Epithelial cell of proximal tubule (primary cell): ENCODE results near the gene PALM3. TPM values are rescaled to one million over a fixed set of nuclear protein-coding genes. Genes with fewer than 3 reads are reported as not detected.
A peak's percentile ranks its signal among the peaks of the same experiment; 100 is the strongest.

Source experiments
- DNase-seq: peaks from one replicate; pipeline ENCODE4 v3.0.0-alpha.2; 2011; ENCODE audit warnings: low read depth
- H3K4me3 ChIP-seq: 2 replicates; pipeline ENCODE4 v1.5.1; 2011; ENCODE audit warnings: low read depth, mild to moderate bottlenecking, low read length
- CTCF ChIP-seq: conservative IDR thresholded peaks from 2 replicates; pipeline ENCODE4 v1.5.1; 2012; ENCODE audit warnings: low read depth, mild to moderate bottlenecking, low read length
- total RNA-seq: library from RNA; depleted of rRNA; stranded (reverse); fragments of >200 nt; gene quantifications from 2 replicates; pipeline ENCODE4 v1.2.3, GENCODE V29; 2015

Gene PALM3
- total RNA-seq, 1 donor from 2014 or later: 0.17 TPM

- TF ChIP-seq CTCF: no peak
- DNase-seq: no peak
- no peak overlapping the region for H3K4me3 ChIP-seq
Observed at GRCh38 chr19:14103310-14103709, 41.4 kb upstream of the PALM3 start.

- TF ChIP-seq CTCF: no peak
- H3K4me3 ChIP-seq: no peak overlapping the region
- no peak for DNase-seq
Observed at GRCh38 chr19:14102756-14103155, 40.9 kb upstream of the PALM3 start.

GRCh38 chr19:14102102-14102696 lies 40.3 kb upstream of the PALM3 start:
- TF ChIP-seq CTCF: no peak
- no peak overlapping the region for H3K4me3 ChIP-seq
- DNase-seq: no peak

- no peak overlapping the region for H3K4me3 ChIP-seq
- TF ChIP-seq CTCF: no peak
- DNase-seq: no peak
Observed at GRCh38 chr19:14101003-14101545, 39.2 kb upstream of the PALM3 start.

- TF ChIP-seq CTCF: peak; percentile 32
Observed at GRCh38 chr19:14097532-14098151, 35.8 kb upstream of the PALM3 start.

DNA sequence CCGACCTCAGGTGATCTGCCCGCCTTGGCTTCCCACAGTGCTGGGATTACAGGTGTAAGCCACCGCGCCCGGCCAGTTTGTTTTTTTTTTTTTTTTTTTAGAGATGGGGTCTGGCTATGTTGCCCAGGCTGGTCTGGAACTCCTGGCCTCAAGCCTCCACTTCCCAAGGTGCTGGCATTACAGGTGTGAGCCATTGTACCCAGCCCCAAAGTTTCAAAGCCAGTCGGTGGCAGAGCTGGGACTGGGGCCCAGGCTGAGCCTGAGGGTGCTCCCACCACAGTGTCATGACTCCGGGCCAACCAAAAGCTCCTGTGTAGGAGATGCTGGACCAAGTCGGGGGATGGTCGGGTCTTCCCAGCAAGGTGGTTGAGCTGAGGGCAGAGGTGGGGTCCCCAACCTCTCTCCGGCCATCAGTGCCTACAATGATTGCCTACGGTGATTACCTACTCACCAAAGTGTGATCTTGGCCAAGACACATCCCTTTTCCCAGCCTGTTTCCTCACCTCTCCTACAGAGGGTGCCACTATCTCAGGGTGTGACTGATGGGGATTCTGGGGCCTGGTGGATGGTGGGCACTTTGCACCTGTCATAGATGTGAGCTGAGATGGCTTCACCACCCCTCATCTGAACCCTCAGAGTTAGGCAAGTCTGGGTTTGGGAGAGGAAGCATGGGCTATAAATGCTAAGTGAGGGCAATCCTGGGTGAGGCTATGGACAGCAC lies 34.6 kb upstream of the PALM3 start:
- TF ChIP-seq CTCF: peak; percentile 43
- H3K4me3 ChIP-seq: no peak overlapping the region
- DNase-seq: no peak

More at GRCh38 chr19:14097532-14098151, 35.8 kb upstream of the PALM3 start:
- DNase-seq: no peak
- no peak overlapping the region for H3K4me3 ChIP-seq
